HCT116 (cell line): Measurements from ENCODE around the gene ARAP1. TPM values are rescaled to one million over a fixed set of nuclear protein-coding genes. Genes with fewer than 3 reads are reported as not detected.

Source experiments
- ATAC-seq: fragments of 200-7000 bp; cut with Tn5 transposase; 2 replicates; pipeline ENCODE4 v1.9.1; 2020; ENCODE audit warnings: mild to moderate bottlenecking, moderate library complexity
- BruUV-seq: library from RNA; stranded (reverse); fragments of 400-500 nt; replicated peaks from 2 replicates; lab custom pipeline; 2021; lab: Mats Ljungman, UMichigan
- CTCF ChIA-PET: fragments of 300-600 bp; sonication (Branson Sonifier 250); formaldehyde crosslinking; loops from one replicate; lab custom pipeline; 2021; ENCODE audit warnings: antibody characterized with exemption; lab: Charles Lee
- POLR2A ChIA-PET: fragments of 300-600, 350-600 bp; sonication (Branson Sonifier 250); formaldehyde crosslinking; loops from one replicate; lab custom pipeline; 2021; ENCODE audit warnings: antibody characterized with exemption; lab: Charles Lee
- RAD21 ChIA-PET, 2 experiments: fragments of 300-600 bp; sonication (Branson Sonifier 250); formaldehyde crosslinking; loops; one replicate each; lab custom pipeline; 2023; ENCODE audit warnings: low total read pairs in 2 of 2; ENCODE audit not compliant: uncharacterized antibody in 2 of 2, unreplicated experiment in 2 of 2, low non-redundant PET in 1 of 2; lab: Charles Lee
- DNase-seq: peaks from one replicate; pipeline ENCODE4 v3.0.0-alpha.2; 2010; ENCODE audit warnings: low read depth, low spot score
- H2AFZ ChIP-seq: fragments of 200-600 bp; shearing (Covaris generic), sonication (generic); 2 replicates; pipeline ENCODE4 v1.6.1; 2017; ENCODE audit warnings: low read depth, mixed run types, mixed read lengths, antibody characterized with exemption, low read length; ENCODE audit not compliant: poor library complexity, severe bottlenecking
- H3K27ac ChIP-seq: 2 replicates; pipeline ENCODE4 v1.5.1; 2012; ENCODE audit warnings: low read depth, low read length
- H3K27me3 ChIP-seq: fragments of 200-600 bp; sonication (generic); 2 replicates; pipeline ENCODE4 v1.6.1; 2016; ENCODE audit warnings: mixed run types, low read length, mixed read lengths; ENCODE audit not compliant: insufficient read depth
- H3K36me3 ChIP-seq, 2 experiments: fragments of 200-500 bp in 1 of 2; fragments of 200-600 bp in 1 of 2; sonication (Bioruptor generic) in 1 of 2; sonication (generic) in 1 of 2; 2 replicates each; pipeline versions ENCODE4 v1.5.1 to v1.6.1; 2014 to 2016; ENCODE audit warnings: low read length in 2 of 2, inconsistent platforms in 1 of 2, mixed read lengths in 1 of 2, mixed run types in 1 of 2; ENCODE audit not compliant: insufficient read depth in 2 of 2, control insufficient read depth in 1 of 2
- H3K4me1 ChIP-seq, 2 experiments: fragments of 200-600 bp in 1 of 2; sonication (generic) in 1 of 2; 2 replicates each; pipeline versions ENCODE4 v1.5.1 to v1.6.1; 2012 to 2017; ENCODE audit warnings: low read length in 2 of 2, inconsistent platforms in 1 of 2, mild to moderate bottlenecking in 1 of 2, mixed read lengths in 1 of 2, mixed run types in 1 of 2, moderate library complexity in 1 of 2; ENCODE audit not compliant: insufficient read depth in 2 of 2, control insufficient read depth in 1 of 2
- H3K4me2 ChIP-seq: fragments of 200-600 bp; sonication (generic); 2 replicates; pipeline ENCODE4 v1.6.1; 2017; ENCODE audit warnings: mixed run types, low read length, mixed read lengths
- H3K4me3 ChIP-seq, 2 experiments: fragments of 200-600 bp in 1 of 2; sonication (generic) in 1 of 2; replicated peaks in 1 of 2; 2 replicates each; pipeline ENCODE4 v1.5.1; 2011 to 2016; ENCODE audit warnings: low read length in 2 of 2, control low read depth in 1 of 2, low read depth in 1 of 2, mild to moderate bottlenecking in 1 of 2, mixed read lengths in 1 of 2, mixed run types in 1 of 2
- H3K79me2 ChIP-seq: fragments of 200-600 bp; sonication (generic); 2 replicates; pipeline ENCODE4 v1.6.1; 2017; ENCODE audit warnings: mild to moderate bottlenecking, mixed run types, low read length, moderate library complexity, mixed read lengths; ENCODE audit not compliant: insufficient read depth
- H3K9ac ChIP-seq: fragments of 200-600 bp; sonication (generic); 2 replicates; pipeline ENCODE4 v1.6.1; 2016; ENCODE audit warnings: low read length, mixed read lengths
- H3K9me2 ChIP-seq: fragments of 200-600 bp; sonication (generic), shearing (Covaris generic); 2 replicates; pipeline ENCODE4 v1.6.1; 2017; ENCODE audit warnings: mixed run types, mild to moderate bottlenecking, moderate library complexity; ENCODE audit not compliant: insufficient read depth
- H3K9me3 ChIP-seq, 2 experiments: fragments of 200-500 bp in 1 of 2; fragments of 200-600 bp in 1 of 2; sonication (Bioruptor generic) in 1 of 2; sonication (generic) in 1 of 2; 2 replicates each; pipeline ENCODE4 v1.6.1; 2014 to 2017; ENCODE audit warnings: low read length in 2 of 2, mixed read lengths in 2 of 2, inconsistent platforms in 1 of 2, low read depth in 1 of 2, mild to moderate bottlenecking in 1 of 2, mixed run types in 1 of 2, moderate library complexity in 1 of 2; ENCODE audit not compliant: control insufficient read depth in 1 of 2, insufficient read depth in 1 of 2
- H4K20me1 ChIP-seq: fragments of 200-600 bp; sonication (generic), shearing (Covaris generic); 2 replicates; pipeline ENCODE4 v1.6.1; 2017; ENCODE audit warnings: mixed run types, mild to moderate bottlenecking, moderate library complexity; ENCODE audit not compliant: insufficient read depth
- CBX3 ChIP-seq: IDR thresholded peaks from 2 replicates; pipeline ENCODE4 v1.6.1; 2012; ENCODE audit warnings: low read depth
- CEBPB ChIP-seq: IDR thresholded peaks from 2 replicates; pipeline ENCODE4 v1.6.1; 2012; ENCODE audit warnings: low read depth
- ELF1 ChIP-seq: IDR thresholded peaks from 2 replicates; pipeline ENCODE4 v1.6.1; 2012; ENCODE audit warnings: low read depth, borderline replicate concordance
- EZH2phosphoT487 ChIP-seq: fragments of 200-600 bp; IDR thresholded peaks from 2 replicates; pipeline ENCODE4 v1.6.1; 2018; ENCODE audit warnings: antibody characterized with exemption, borderline replicate concordance
- FOSL1 ChIP-seq: IDR thresholded peaks from 2 replicates; pipeline ENCODE4 v1.6.1; 2012; ENCODE audit warnings: low read depth
- JUND ChIP-seq: IDR thresholded peaks from 2 replicates; pipeline ENCODE4 v1.6.1; 2012
- RAD21 ChIP-seq: IDR thresholded peaks from 2 replicates; pipeline ENCODE4 v1.6.1; 2012; ENCODE audit warnings: low read depth, mild to moderate bottlenecking
- SIN3A ChIP-seq: IDR thresholded peaks from 2 replicates; pipeline ENCODE4 v1.6.1; 2012; ENCODE audit warnings: low read depth
- SP1 ChIP-seq: IDR thresholded peaks from 2 replicates; pipeline ENCODE4 v1.6.1; 2012; ENCODE audit warnings: low read depth
- SRF ChIP-seq: IDR thresholded peaks from 2 replicates; pipeline ENCODE4 v1.6.1; 2012; ENCODE audit warnings: low read depth
- TCF7L2 ChIP-seq: IDR thresholded peaks from 2 replicates; pipeline ENCODE4 v1.7.0; 2011; ENCODE audit warnings: borderline replicate concordance, inconsistent platforms; ENCODE audit not compliant: insufficient read depth, insufficient read length; ENCODE audit errors: extremely low read depth
- YY1 ChIP-seq: IDR thresholded peaks from 2 replicates; pipeline ENCODE4 v1.6.1; 2011; ENCODE audit warnings: low read length, low read depth, moderate library complexity, mild to moderate bottlenecking; ENCODE audit not compliant: insufficient replicate concordance; ENCODE audit errors: extremely low read depth
- ZBTB33 ChIP-seq: IDR thresholded peaks from 2 replicates; pipeline ENCODE4 v1.6.1; 2011; ENCODE audit warnings: mild to moderate bottlenecking, low read length, moderate library complexity; ENCODE audit not compliant: insufficient replicate concordance; ENCODE audit errors: extremely low read depth
- ZFX ChIP-seq: fragments of 450-650 bp; IDR thresholded peaks from 2 replicates; pipeline ENCODE4 v1.6.1; 2017
- ZNF274 ChIP-seq: fragments of 200-500 bp; sonication (Bioruptor generic); IDR thresholded peaks from 2 replicates; pipeline ENCODE4 v1.6.1; 2014; ENCODE audit warnings: mild to moderate bottlenecking, low read depth, low read length, inconsistent platforms
- intact Hi-C: fragments of 100-400 bp; cut with micrococcal nuclease; formaldehyde crosslinking; loops from 2 replicates; pipeline ENCODE4 v1.10.0; 2022
- total RNA-seq: library from RNA; stranded (reverse); gene quantifications from one replicate; pipeline ENCODE4 v1.2.1, GENCODE V29; 2021; ENCODE audit not compliant: unreplicated experiment
- TF ChIP-seq, protein P1 (sequence below): IDR thresholded peaks from 2 replicates; pipeline ENCODE4 v1.6.1; 2012
- TF ChIP-seq, protein P2 (sequence below), 3 experiments: fragments of 200-600 bp in 1 of 3; sonication (generic) in 1 of 3; IDR thresholded peaks in 2 of 3; conservative IDR thresholded peaks in 1 of 3; 2 replicates each; pipeline ENCODE4 v1.5.1; 2012 to 2017; ENCODE audit warnings: low read depth in 2 of 3, low read length in 2 of 3, antibody characterized with exemption in 1 of 3, borderline replicate concordance in 1 of 3, control low read depth in 1 of 3, mild to moderate bottlenecking in 1 of 3, mixed read lengths in 1 of 3, mixed run types in 1 of 3, moderate library complexity in 1 of 3; ENCODE audit not compliant: insufficient read depth in 1 of 3
- TF ChIP-seq, protein P3 (sequence below): IDR thresholded peaks from 2 replicates; pipeline ENCODE4 v1.6.1; 2012

The ARAP1 gene
- total RNA-seq, 1 experiment from 2014 or later: 57.4 TPM

GRCh38 chr11:72688486-72688885 lies 63.7 kb downstream of the ARAP1 start:
- BruUV-seq: no TSS peak
- no peaks in the 10 kb centered on the region for H3K79me2 ChIP-seq
- H3K4me2 ChIP-seq: no peak overlapping the region
- no peaks in the 10 kb centered on the region for H3K9me3 ChIP-seq
- POLR2A ChIA-PET: no interaction called here
- H2AFZ ChIP-seq: no peak overlapping the region
- DNase-seq (no peak), ATAC-seq (no peak)
- H3K9ac ChIP-seq: no peak overlapping the region
- intact Hi-C loops: no loop called here
- RAD21 ChIA-PET: no interaction called here
- no peak overlapping the region for H3K27ac ChIP-seq
- TF ChIP-seq, protein P1, sequence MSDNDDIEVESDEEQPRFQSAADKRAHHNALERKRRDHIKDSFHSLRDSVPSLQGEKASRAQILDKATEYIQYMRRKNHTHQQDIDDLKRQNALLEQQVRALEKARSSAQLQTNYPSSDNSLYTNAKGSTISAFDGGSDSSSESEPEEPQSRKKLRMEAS: no peak
- TF ChIP-seq SIN3A (no peak), SRF (no peak), ZNF274 (no peak), JUND (no peak), SP1 (no peak), CBX3 (no peak), TCF7L2 (no peak), FOSL1 (no peak), ELF1 (no peak), RAD21 (no peak), EZH2phosphoT487 (no peak), ZBTB33 (no peak), CEBPB (no peak), ZFX (no peak), YY1 (no peak)
- TF ChIP-seq, protein P2, sequence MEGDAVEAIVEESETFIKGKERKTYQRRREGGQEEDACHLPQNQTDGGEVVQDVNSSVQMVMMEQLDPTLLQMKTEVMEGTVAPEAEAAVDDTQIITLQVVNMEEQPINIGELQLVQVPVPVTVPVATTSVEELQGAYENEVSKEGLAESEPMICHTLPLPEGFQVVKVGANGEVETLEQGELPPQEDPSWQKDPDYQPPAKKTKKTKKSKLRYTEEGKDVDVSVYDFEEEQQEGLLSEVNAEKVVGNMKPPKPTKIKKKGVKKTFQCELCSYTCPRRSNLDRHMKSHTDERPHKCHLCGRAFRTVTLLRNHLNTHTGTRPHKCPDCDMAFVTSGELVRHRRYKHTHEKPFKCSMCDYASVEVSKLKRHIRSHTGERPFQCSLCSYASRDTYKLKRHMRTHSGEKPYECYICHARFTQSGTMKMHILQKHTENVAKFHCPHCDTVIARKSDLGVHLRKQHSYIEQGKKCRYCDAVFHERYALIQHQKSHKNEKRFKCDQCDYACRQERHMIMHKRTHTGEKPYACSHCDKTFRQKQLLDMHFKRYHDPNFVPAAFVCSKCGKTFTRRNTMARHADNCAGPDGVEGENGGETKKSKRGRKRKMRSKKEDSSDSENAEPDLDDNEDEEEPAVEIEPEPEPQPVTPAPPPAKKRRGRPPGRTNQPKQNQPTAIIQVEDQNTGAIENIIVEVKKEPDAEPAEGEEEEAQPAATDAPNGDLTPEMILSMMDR (IDR thresholded peaks at IDR 0.05 in 2 of 3, conservative IDR thresholded peaks at IDR 0.05 in 1 of 3; ENCODE audit: borderline replicate concordance in 1 of 3, insufficient read depth in 1 of 3, low read depth in 2 of 3, low read length in 2 of 3): no peak
- TF ChIP-seq, protein P3, sequence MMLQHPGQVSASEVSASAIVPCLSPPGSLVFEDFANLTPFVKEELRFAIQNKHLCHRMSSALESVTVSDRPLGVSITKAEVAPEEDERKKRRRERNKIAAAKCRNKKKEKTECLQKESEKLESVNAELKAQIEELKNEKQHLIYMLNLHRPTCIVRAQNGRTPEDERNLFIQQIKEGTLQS: no peak
- H4K20me1 ChIP-seq: no peaks in the 10 kb centered on the region
- H3K4me3 ChIP-seq: no peak overlapping the region
- no peaks in the 10 kb centered on the region for H3K9me2 ChIP-seq
- peaks cover 0 to 13% of the 10 kb centered on the region in 2 experiments; a peak in 3 of 4 replicates for H3K4me1 ChIP-seq
- no peaks in the 10 kb centered on the region for H3K27me3 ChIP-seq
- H3K36me3 ChIP-seq: peaks cover 6 to 9% of the 10 kb centered on the region in 2 experiments; a peak in 1 of 4 replicates
- CTCF ChIA-PET: no interaction called here
